GM23338 (cell line): ENCODE measurements around the gene UGP2. TPM values are rescaled to one million over a fixed set of nuclear protein-coding genes. Genes with fewer than 3 reads are reported as not detected.

Source experiments
- ATAC-seq: fragments of 200-7000 bp; cut with Tn5 transposase; 3 replicates; pipeline ENCODE4 v1.9.1; 2020
- DNase-seq: peaks from one replicate; pipeline ENCODE4 v3.0.0-alpha.2; 2015; ENCODE audit warnings: low spot score
- H2AFZ ChIP-seq: fragments of 200-600 bp; sonication (generic); 2 replicates; pipeline ENCODE4 v1.8.0; 2016; ENCODE audit warnings: antibody characterized with exemption, mild to moderate bottlenecking, moderate library complexity
- H3F3A ChIP-seq: fragments of 200-600 bp; sonication (generic); replicated peaks from 2 replicates; pipeline ENCODE4 v1.8.0; 2017; ENCODE audit warnings: antibody characterized with exemption, mixed run types, low read depth
- H3K27ac ChIP-seq: fragments of 200-600 bp; sonication (generic); 2 replicates; pipeline ENCODE4 v1.6.1; 2016; ENCODE audit warnings: low read depth
- H3K27me3 ChIP-seq: fragments of 200-600 bp; sonication (generic); 2 replicates; pipeline ENCODE4 v1.8.0; 2016; ENCODE audit warnings: mild to moderate bottlenecking, mixed run types, moderate library complexity; ENCODE audit not compliant: insufficient read depth
- H3K36me3 ChIP-seq: fragments of 200-600 bp; sonication (generic); 2 replicates; pipeline ENCODE4 v1.8.0; 2016; ENCODE audit warnings: mild to moderate bottlenecking; ENCODE audit not compliant: insufficient read depth
- H3K4me1 ChIP-seq: fragments of 200-600 bp; sonication (generic); 2 replicates; pipeline ENCODE4 v1.8.0; 2016; ENCODE audit warnings: mild to moderate bottlenecking, moderate library complexity; ENCODE audit not compliant: insufficient read depth
- H3K4me2 ChIP-seq: fragments of 200-600 bp; sonication (generic); 2 replicates; pipeline ENCODE4 v1.7.1; 2017; ENCODE audit warnings: mixed run types
- H3K4me3 ChIP-seq: fragments of 200-600 bp; sonication (generic); 2 replicates; pipeline ENCODE4 v1.6.1; 2016; ENCODE audit warnings: mixed run types
- H3K79me2 ChIP-seq: fragments of 200-600 bp; sonication (generic); replicated peaks from 2 replicates; pipeline ENCODE4 v1.8.0; 2017; ENCODE audit warnings: mild to moderate bottlenecking; ENCODE audit not compliant: insufficient read depth
- H3K9me2 ChIP-seq: fragments of 200-600 bp; sonication (generic); 2 replicates; pipeline ENCODE4 v1.8.0; 2017; ENCODE audit not compliant: insufficient read depth
- H4K20me1 ChIP-seq: fragments of 200-600 bp; sonication (generic); replicated peaks from 2 replicates; pipeline ENCODE4 v1.8.0; 2017; ENCODE audit warnings: mild to moderate bottlenecking; ENCODE audit not compliant: insufficient read depth
- H3K27ac Mint-ChIP-seq: 2 replicates; pipeline ENCODE4 v1.8.0; 2020; ENCODE audit warnings: inconsistent platforms, mild to moderate bottlenecking, moderate library complexity, mixed read lengths
- H3K27me3 Mint-ChIP-seq: 3 replicates; pipeline ENCODE4 v1.8.0; 2022; ENCODE audit warnings: low read depth, mild to moderate bottlenecking, moderate library complexity, mixed read lengths, inconsistent platforms; ENCODE audit not compliant: insufficient read depth, poor library complexity
- H3K36me3 Mint-ChIP-seq: 3 replicates; pipeline ENCODE4 v1.8.0; 2021; ENCODE audit warnings: low read depth, mild to moderate bottlenecking, inconsistent platforms, moderate library complexity, mixed read lengths
- H3K4me1 Mint-ChIP-seq: 3 replicates; pipeline ENCODE4 v1.8.0; 2020; ENCODE audit warnings: mild to moderate bottlenecking, inconsistent platforms, mixed read lengths
- H3K4me3 Mint-ChIP-seq: 3 replicates; pipeline ENCODE4 v1.8.0; 2021; ENCODE audit warnings: moderate library complexity, mild to moderate bottlenecking, inconsistent platforms, mixed read lengths
- H3K9me3 Mint-ChIP-seq: 3 replicates; pipeline ENCODE4 v1.8.0; 2020; ENCODE audit warnings: moderate library complexity, mild to moderate bottlenecking, inconsistent platforms, mixed read lengths
- CTCF ChIP-seq, 2 experiments: fragments of 200-600 bp in 1 of 2; sonication (generic) in 1 of 2; conservative IDR thresholded peaks; 2 replicates each; pipeline versions ENCODE4 v1.5.1 to v1.6.1; 2016 to 2017; ENCODE audit warnings: antibody characterized with exemption in 2 of 2, low read depth in 2 of 2, mild to moderate bottlenecking in 2 of 2, moderate library complexity in 1 of 2
- EZH2 ChIP-seq: fragments of 200-600 bp; sonication (generic); IDR thresholded peaks from one replicate; pipeline ENCODE4 v1.8.0; 2017; ENCODE audit warnings: antibody characterized with exemption, mild to moderate bottlenecking, low read depth; ENCODE audit not compliant: unreplicated experiment
- NANOG ChIP-seq: IDR thresholded peaks from 2 replicates; pipeline ENCODE4 v1.6.1; 2016; ENCODE audit warnings: antibody characterized with exemption, borderline replicate concordance
- POLR2AphosphoS5 ChIP-seq: IDR thresholded peaks from 2 replicates; pipeline ENCODE4 v1.6.1; 2016; ENCODE audit warnings: antibody characterized with exemption, low read depth
- REST ChIP-seq: IDR thresholded peaks from one replicate; pipeline ENCODE4 v1.6.1; 2018; ENCODE audit warnings: antibody characterized with exemption; ENCODE audit not compliant: unreplicated experiment
- STAT1 ChIP-seq: IDR thresholded peaks from one replicate; pipeline ENCODE4 v1.6.1; 2016; ENCODE audit warnings: antibody characterized with exemption; ENCODE audit not compliant: unreplicated experiment
- ZNF114 ChIP-seq: fragments of 250-450 bp; sonication (Bioruptor Pico); IDR thresholded peaks from 2 replicates; pipeline ENCODE4 v1.5.0; 2020; ENCODE audit warnings: mild to moderate bottlenecking, moderate library complexity
- ZNF331 ChIP-seq: fragments of 250-450 bp; sonication (Bioruptor Pico); IDR thresholded peaks from 2 replicates; pipeline ENCODE4 v1.5.0; 2020; ENCODE audit warnings: low read depth, mild to moderate bottlenecking, moderate library complexity
- ZNF462 ChIP-seq: fragments of 250-450 bp; sonication (Bioruptor Pico); IDR thresholded peaks from 2 replicates; pipeline ENCODE4 v1.5.0; 2020; ENCODE audit warnings: mild to moderate bottlenecking, moderate library complexity
- polyA plus RNA-seq: library from polyadenylated mRNA; unstranded; fragments of >200 nt; fragmentation: Nextera tagmentation; extraction: Ambion mirVana; gene quantifications from 2 replicates; pipeline ENCODE4 v1.2.1, GENCODE V29; 2016
- total RNA-seq: library from RNA; depleted of rRNA; stranded (reverse); fragments of >200 nt; shearing (Covaris generic); gene quantifications from 2 replicates; pipeline ENCODE4 v1.2.3, GENCODE V29; 2014

The UGP2 gene
- total and polyA plus RNA-seq, 2 experiments from 2014 or later: 744 to 943 TPM

- H3K4me1 Mint-ChIP-seq: peaks cover 19% of the 10 kb centered on the region
- no peaks in the 10 kb centered on the region for H3K9me3 Mint-ChIP-seq
- no peaks in the 10 kb centered on the region for H3K36me3 Mint-ChIP-seq
- H2AFZ ChIP-seq: no peak overlapping the region; the same call in 1 of the 2 replicates
- TF ChIP-seq ZNF114 (CRISPR knock-in tag) (no peak), NANOG (no peak), CTCF (conservative IDR thresholded peaks at IDR 0.05; ENCODE audit: low read depth in 2 of 2) (no peak), ZNF331 (CRISPR knock-in tag) (no peak), STAT1 (no peak), POLR2AphosphoS5 (no peak), ZNF462 (CRISPR knock-in tag) (no peak), REST (no peak), EZH2 (no peak)
- no peaks in the 10 kb centered on the region for H3F3A ChIP-seq
- H3K27me3 Mint-ChIP-seq: peaks cover 1% of the 10 kb centered on the region
- H3K27ac Mint-ChIP-seq: 0 out of 2 replicates have a peak overlapping the region, but pooled peaks have one; percentile 4
- no peak overlapping the region for H3K4me2 ChIP-seq
- no peak overlapping the region for H3K4me3 Mint-ChIP-seq
- no peak overlapping the region for H3K27ac ChIP-seq
- H3K4me1 ChIP-seq: peaks cover 11% of the 10 kb centered on the region
- H3K36me3 ChIP-seq: no peaks in the 10 kb centered on the region
- no peaks in the 10 kb centered on the region for H4K20me1 ChIP-seq
- no peaks in the 10 kb centered on the region for H3K79me2 ChIP-seq
- H3K9me2 ChIP-seq: no peaks in the 10 kb centered on the region
- ATAC-seq (no peak; the same call in 2 of the 3 replicates), DNase-seq (no peak)
- no peaks in the 10 kb centered on the region for H3K27me3 ChIP-seq
- H3K4me3 ChIP-seq: no peak overlapping the region
These were observed 20.3 kb upstream of the UGP2 start for GRCh38 chr2:63821396-63821795.
